Coronary artery (tissue), 2 donors: ENCODE results near the gene SPTLC1.
"Not testable (repeated sequence)": the region's sequence is repeated elsewhere in the genome, so short reads cannot be mapped to it uniquely, and the experiment has no call there.

ENCODE experiments used
- DNase-seq: peaks from one replicate; pipeline ENCODE4 v3.0.0-alpha.2; 2017; ENCODE audit warnings: low spot score
- H3K27ac ChIP-seq, 2 donors: fragments of 200-600 bp; sonication (generic); one replicate each; pipeline ENCODE4 v1.5.1; 2016 to 2019
- H3K4me3 ChIP-seq: fragments of 200-600 bp; sonication (generic); 2 replicates; pipeline ENCODE4 v1.5.1; 2016; ENCODE audit warnings: mild to moderate bottlenecking, moderate library complexity
- CTCF ChIP-seq: fragments of 200-600 bp; sonication (generic); IDR thresholded peaks from one replicate; pipeline ENCODE4 v1.5.1; 2019; ENCODE audit warnings: antibody characterized with exemption

The SPTLC1 gene

DNA sequence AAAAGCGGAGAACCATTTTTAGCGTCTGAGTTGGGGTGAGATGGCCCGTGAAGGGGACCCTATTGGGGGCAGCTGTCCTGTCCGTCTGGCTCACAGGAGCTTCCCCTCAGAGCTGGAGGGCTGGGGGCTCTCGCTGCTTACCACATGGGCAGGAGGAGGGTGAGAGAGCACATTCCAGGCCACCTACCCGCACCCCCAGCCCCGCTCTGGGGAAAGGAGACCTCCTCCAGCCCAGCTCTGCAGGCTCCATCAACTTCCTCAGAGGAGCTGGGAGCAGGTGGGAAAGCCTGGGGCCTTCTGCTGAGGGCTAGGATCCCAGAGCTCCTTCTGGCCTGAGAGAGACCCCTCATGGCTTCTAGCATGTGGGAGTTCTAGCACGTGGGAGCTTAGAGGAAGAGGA lies 27.1 kb upstream of the SPTLC1 start:
- no peak for TF ChIP-seq CTCF
- no peak for DNase-seq
- Histone ChIP-seq H3K27ac (no peak overlapping the region), H3K4me3 (no peak overlapping the region)

GRCh38 chr9:92141144-92142129 lies 26.2 kb upstream of the SPTLC1 start:
- Histone ChIP-seq H3K27ac (peak overlapping the region in 1 of 2 donors; percentile 67), H3K4me3 (peak overlapping the region; percentile 71)
- no peak for DNase-seq
- no peak for TF ChIP-seq CTCF

DNA sequence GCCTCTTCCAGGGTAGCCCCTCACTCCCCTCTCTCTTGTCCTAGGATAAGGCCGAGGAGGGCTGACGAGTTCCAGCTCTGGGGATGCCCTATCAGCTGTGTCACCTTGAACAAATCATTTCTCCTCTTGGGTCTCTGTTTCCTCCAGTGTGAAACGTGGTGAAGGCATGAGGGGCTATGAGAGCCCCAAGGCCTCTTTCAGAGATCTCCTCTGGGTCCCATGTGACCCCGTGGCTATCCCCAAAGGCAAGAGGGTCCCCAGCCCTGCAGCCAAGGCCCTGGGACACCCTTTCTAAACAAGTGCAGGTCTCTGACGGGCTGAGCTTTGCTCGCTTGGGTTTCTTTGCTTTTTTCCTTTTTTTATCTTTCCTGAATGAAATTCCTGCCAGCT lies 25.5 kb upstream of the SPTLC1 start:
- Histone ChIP-seq H3K27ac (no peak overlapping the region), H3K4me3 (peak overlapping the region; percentile 71)
- no peak for DNase-seq
- no peak for TF ChIP-seq CTCF

DNA sequence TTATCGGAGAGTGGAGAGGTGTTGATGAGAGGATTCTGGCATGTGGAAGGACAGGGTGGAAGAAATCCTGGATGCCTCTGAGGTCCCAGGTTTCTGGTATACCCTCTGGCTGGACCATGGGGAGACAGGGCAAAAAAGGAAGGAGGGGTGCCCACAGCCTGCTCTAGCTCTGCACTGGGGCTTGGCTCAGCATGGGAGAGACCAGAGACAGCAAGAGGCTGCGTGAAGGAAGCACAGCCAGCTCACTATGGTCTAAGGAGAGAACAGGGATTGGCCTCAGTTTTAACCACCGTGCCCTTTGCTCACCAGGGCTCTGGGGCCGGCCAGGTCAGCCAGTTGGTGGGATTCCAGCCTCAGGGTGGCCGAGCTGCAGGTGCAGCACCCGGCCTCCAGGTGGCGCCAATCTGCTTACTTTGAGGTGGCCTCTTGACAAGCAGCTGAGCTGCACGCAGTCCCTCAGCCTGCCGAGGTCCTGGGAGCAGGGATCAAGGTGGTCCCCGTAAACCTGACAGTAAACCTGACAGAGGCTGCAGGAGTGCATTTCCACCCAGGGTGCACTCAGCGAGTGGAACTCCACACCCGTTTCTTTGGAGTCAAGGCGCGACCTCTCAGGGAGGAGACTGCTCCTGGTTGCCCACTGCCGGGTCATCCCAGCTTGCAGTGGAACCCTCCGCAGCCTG lies 25.0 kb upstream of the SPTLC1 start:
- peak; percentile 80 for TF ChIP-seq CTCF
- Histone ChIP-seq H3K4me3 (peak overlapping the region; percentile 71), H3K27ac (no peak overlapping the region)
- no peak for DNase-seq

- H3K27ac ChIP-seq, DNase-seq, H3K4me3 ChIP-seq: not testable (repeated sequence)
These were observed 23.8 kb upstream of the SPTLC1 start for GRCh38 chr9:92138960-92139540.

GRCh38 chr9:92138157-92138959 lies 23.1 kb upstream of the SPTLC1 start:
- TF ChIP-seq CTCF, result peak; percentile 95
- no peak overlapping the region for H3K27ac ChIP-seq
- no peak for DNase-seq
- no peak overlapping the region for H3K4me3 ChIP-seq
